Pulmonary artery endothelial cell (primary cell): ENCODE measurements around the gene PCCA. TPM values are rescaled to one million over a fixed set of nuclear protein-coding genes. Genes with fewer than 3 reads are reported as not detected.
A peak's percentile ranks its signal among the peaks of the same experiment; 100 is the strongest.
"Not testable (repeated sequence)": the region's sequence is repeated elsewhere in the genome, so short reads cannot be mapped to it uniquely, and the experiment has no call there.

ENCODE experiments used
- DNase-seq: peaks from one replicate; pipeline ENCODE4 v3.0.0-alpha.2; 2011; ENCODE audit warnings: low read depth, low spot score
- total RNA-seq: library from RNA; depleted of rRNA; stranded (reverse); fragments of >200 nt; gene quantifications from 2 replicates; pipeline ENCODE4 v1.2.3, GENCODE V29; 2014

Gene PCCA
- 23.3 and 28.6 TPM in 2 replicates for total RNA-seq

GRCh38 chr13:100088644-100089464, at the start of gene PCCA:
Gene PCCA, plus strand, starts transcription at chr13:100089093. Its CDS starts 28 bp downstream, at chr13:100089121.
- peak; percentile 77 for DNase-seq

GRCh38 chr13:100039740-100040139, 49.2 kb upstream of the PCCA start:
- DNase-seq, result no peak

GRCh38 chr13:100040196-100040595, 48.7 kb upstream of the PCCA start:
- no peak for DNase-seq

- DNase-seq, result no peak
Observed at GRCh38 chr13:100044936-100045335, 44.0 kb upstream of the PCCA start.

- no peak for DNase-seq
Observed at GRCh38 chr13:100045355-100045754, 43.5 kb upstream of the PCCA start.

GRCh38 chr13:100051070-100051469, 37.8 kb upstream of the PCCA start:
- DNase-seq, result no peak

- no peak for DNase-seq
Observed at GRCh38 chr13:100059827-100060226, 29.1 kb upstream of the PCCA start.

- no peak for DNase-seq
Observed at GRCh38 chr13:100063333-100063732, 25.6 kb upstream of the PCCA start.

- no peak for DNase-seq
Observed at GRCh38 chr13:100063906-100064305, 25.0 kb upstream of the PCCA start.

- no peak for DNase-seq
Observed at GRCh38 chr13:100068133-100068931, 20.6 kb upstream of the PCCA start.

- no peak for DNase-seq
Observed at GRCh38 chr13:100069278-100069677, 19.6 kb upstream of the PCCA start.

GRCh38 chr13:100075700-100076587, 12.9 kb upstream of the PCCA start:
- DNase-seq, result no peak

- not testable (repeated sequence) for DNase-seq
Observed at GRCh38 chr13:100079003-100079402, 9.9 kb upstream of the PCCA start.

- DNase-seq, result not testable (repeated sequence)
Observed at GRCh38 chr13:100083401-100083800, 5.5 kb upstream of the PCCA start.

GRCh38 chr13:100088273-100088643, 635 bp upstream of the PCCA start:
- DNase-seq, result no peak

GRCh38 chr13:100089465-100090032, 656 bp downstream of the PCCA start:
- no peak for DNase-seq

GRCh38 chr13:100090861-100091260, 2.0 kb downstream of the PCCA start:
- DNase-seq, result no peak

GRCh38 chr13:100091391-100091790, 2.5 kb downstream of the PCCA start:
- DNase-seq, result no peak

GRCh38 chr13:100092273-100092672, 3.4 kb downstream of the PCCA start:
- DNase-seq, result not testable (repeated sequence)

- DNase-seq, result no peak
Observed at GRCh38 chr13:100095498-100095897, 6.6 kb downstream of the PCCA start.

GRCh38 chr13:100096526-100096925, 7.6 kb downstream of the PCCA start:
- no peak for DNase-seq
